Measurements from ENCODE around the gene CABYR. TPM values are rescaled to one million over a fixed set of nuclear protein-coding genes. Genes with fewer than 3 reads are reported as not detected.

The CABYR gene
- total RNA-seq, 1 experiment from 2014 or later = 3.3 TPM

GRCh38 chr18:24204904-24205303 is 66.0 kb downstream of the CABYR start:
- Mint-ChIP-seq H3K4me3 (ENCODE audit: unreplicated experiment) (no peak overlapping the region), H3K4me1 (ENCODE audit: low read depth, unreplicated experiment) (no peaks in the 10 kb centered on the region), H3K27ac (ENCODE audit: unreplicated experiment) (no peak overlapping the region), H3K9me3 (ENCODE audit: unreplicated experiment) (no peaks in the 10 kb centered on the region), H3K36me3 (ENCODE audit: insufficient read depth, unreplicated experiment) (no peaks in the 10 kb centered on the region), H3K27me3 (ENCODE audit: insufficient read depth, unreplicated experiment) (no peaks in the 10 kb centered on the region)
- H3K4me1 ChIP-seq = no peaks in the 10 kb centered on the region
- no peaks in the 10 kb centered on the region for H3K9me3 ChIP-seq
- H3K36me3 ChIP-seq (ENCODE audit: control insufficient read depth, insufficient read depth, low read length) = no peaks in the 10 kb centered on the region
- no peaks in the 10 kb centered on the region for H3K27me3 ChIP-seq (replicated peaks; ENCODE audit: control insufficient read depth, insufficient read depth, low read length)
- intact Hi-C loops (cut with micrococcal nuclease; ENCODE audit: unreplicated experiment) = no loop called here
- TF ChIP-seq CTCF (IDR thresholded peaks at IDR 0.05; ENCODE audit: insufficient read depth in 1 of 2, low read depth in 1 of 2, low read length in 1 of 2, severe bottlenecking in 1 of 2, unreplicated experiment in 1 of 2) = no peak
- DNase-seq = no peak
- no TSS peak for BruUV-seq (replicated peaks)
- H3K4me3 ChIP-seq (ENCODE audit: low read depth, low read length) = no peak overlapping the region
- POLR2A ChIA-PET = interaction anchor here (0.6 kb wide), 1 partner anchor 66 kb away, joined by 3 read pairs; the partner anchor contains the start of gene CABYR
- CTCF ChIA-PET = no interaction called here

- no TSS peak for BruUV-seq (replicated peaks)
- H3K9me3 Mint-ChIP-seq (ENCODE audit: unreplicated experiment) = no peaks in the 10 kb centered on the region
- intact Hi-C loops (cut with micrococcal nuclease; ENCODE audit: unreplicated experiment) = no loop called here
- no peaks in the 10 kb centered on the region for H3K27me3 Mint-ChIP-seq (ENCODE audit: insufficient read depth, unreplicated experiment)
- no peak overlapping the region for H3K27ac Mint-ChIP-seq (ENCODE audit: unreplicated experiment)
- ChIA-PET CTCF (no interaction called here), POLR2A (no interaction called here)
- no peak for TF ChIP-seq CTCF (IDR thresholded peaks at IDR 0.05; ENCODE audit: insufficient read depth in 1 of 2, low read depth in 1 of 2, low read length in 1 of 2, severe bottlenecking in 1 of 2, unreplicated experiment in 1 of 2)
- no peaks in the 10 kb centered on the region for H3K27me3 ChIP-seq (replicated peaks; ENCODE audit: control insufficient read depth, insufficient read depth, low read length)
- no peaks in the 10 kb centered on the region for H3K9me3 ChIP-seq
- no peaks in the 10 kb centered on the region for H3K36me3 ChIP-seq (ENCODE audit: control insufficient read depth, insufficient read depth, low read length)
- DNase-seq = no peak
- no peaks in the 10 kb centered on the region for H3K4me1 ChIP-seq
- H3K4me3 ChIP-seq (ENCODE audit: low read depth, low read length) = no peak overlapping the region
- H3K4me1 Mint-ChIP-seq (ENCODE audit: low read depth, unreplicated experiment) = no peaks in the 10 kb centered on the region
- no peak overlapping the region for H3K4me3 Mint-ChIP-seq (ENCODE audit: unreplicated experiment)
- no peaks in the 10 kb centered on the region for H3K36me3 Mint-ChIP-seq (ENCODE audit: insufficient read depth, unreplicated experiment)
Measured at GRCh38 chr18:24208270-24209035, 69.6 kb downstream of the CABYR start.

GRCh38 chr18:24209558-24209957 is 70.7 kb downstream of the CABYR start:
- no peak for TF ChIP-seq CTCF (IDR thresholded peaks at IDR 0.05; ENCODE audit: insufficient read depth in 1 of 2, low read depth in 1 of 2, low read length in 1 of 2, severe bottlenecking in 1 of 2, unreplicated experiment in 1 of 2)
- H3K4me1 ChIP-seq = no peaks in the 10 kb centered on the region
- DNase-seq = no peak
- intact Hi-C loops (cut with micrococcal nuclease; ENCODE audit: unreplicated experiment) = no loop called here
- Mint-ChIP-seq H3K4me1 (ENCODE audit: low read depth, unreplicated experiment) (no peaks in the 10 kb centered on the region), H3K9me3 (ENCODE audit: unreplicated experiment) (no peaks in the 10 kb centered on the region), H3K36me3 (ENCODE audit: insufficient read depth, unreplicated experiment) (no peaks in the 10 kb centered on the region), H3K27me3 (ENCODE audit: insufficient read depth, unreplicated experiment) (no peaks in the 10 kb centered on the region), H3K27ac (ENCODE audit: unreplicated experiment) (no peak overlapping the region), H3K4me3 (ENCODE audit: unreplicated experiment) (no peak overlapping the region)
- no peaks in the 10 kb centered on the region for H3K27me3 ChIP-seq (replicated peaks; ENCODE audit: control insufficient read depth, insufficient read depth, low read length)
- no peaks in the 10 kb centered on the region for H3K36me3 ChIP-seq (ENCODE audit: control insufficient read depth, insufficient read depth, low read length)
- no TSS peak for BruUV-seq (replicated peaks)
- POLR2A ChIA-PET = no interaction called here
- CTCF ChIA-PET = no interaction called here
- no peak overlapping the region for H3K4me3 ChIP-seq (ENCODE audit: low read depth, low read length)
- no peaks in the 10 kb centered on the region for H3K9me3 ChIP-seq

Other genes starting within 250 kb of the CABYR start
- 9.1 and 9.3 TPM in 2 replicates for gene TTC39C, start 124.3 kb upstream of the CABYR start, total RNA-seq (2022)